Measurements from ENCODE around the gene ACADM. TPM values are rescaled to one million over a fixed set of nuclear protein-coding genes. Genes with fewer than 3 reads are reported as not detected.

ACADM gene
- total and polyA plus RNA-seq, 8 donors, result 9.8 to 33.5 (median 26.2) TPM

DNA sequence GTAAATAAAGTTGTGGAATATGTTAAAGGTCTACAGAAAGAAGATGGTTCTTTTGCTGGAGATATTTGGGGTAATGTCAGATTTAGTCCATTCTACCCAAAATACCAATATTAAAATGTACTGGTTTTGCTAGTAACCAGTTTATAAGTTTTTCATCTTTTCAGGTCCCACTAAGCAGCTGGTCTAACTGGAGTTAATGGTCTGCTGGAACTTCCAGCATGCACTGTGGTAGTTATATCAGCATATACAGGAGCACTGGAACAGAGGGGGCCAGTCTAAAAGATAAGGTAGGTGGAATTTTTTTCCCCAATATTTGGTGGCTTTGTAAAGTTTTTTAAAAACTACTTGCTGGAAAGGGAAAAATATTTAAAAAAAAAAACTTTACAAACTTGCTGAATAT lies 65.5 kb downstream of the ACADM start:
- Histone ChIP-seq H3K4me1 (peaks cover 22 to 40% (median 27%) of the 10 kb centered on the region in 3 donors), H3K27me3 (no peaks in the 10 kb centered on the region), H3K36me3 (peaks cover 0 to 42% (median 25%) of the 10 kb centered on the region in 3 donors), H3K9me3 (no peaks in the 10 kb centered on the region), H3K27ac (no peak overlapping the region), H3K4me3 (no peak overlapping the region)
- intact Hi-C loops (cut with DNase I), result loop anchor here in 1 of 3 donors (10.0 kb wide), 1 partner anchor 65 kb away; the partner anchor contains the start of gene ACADM
- TF ChIP-seq, protein P1, sequence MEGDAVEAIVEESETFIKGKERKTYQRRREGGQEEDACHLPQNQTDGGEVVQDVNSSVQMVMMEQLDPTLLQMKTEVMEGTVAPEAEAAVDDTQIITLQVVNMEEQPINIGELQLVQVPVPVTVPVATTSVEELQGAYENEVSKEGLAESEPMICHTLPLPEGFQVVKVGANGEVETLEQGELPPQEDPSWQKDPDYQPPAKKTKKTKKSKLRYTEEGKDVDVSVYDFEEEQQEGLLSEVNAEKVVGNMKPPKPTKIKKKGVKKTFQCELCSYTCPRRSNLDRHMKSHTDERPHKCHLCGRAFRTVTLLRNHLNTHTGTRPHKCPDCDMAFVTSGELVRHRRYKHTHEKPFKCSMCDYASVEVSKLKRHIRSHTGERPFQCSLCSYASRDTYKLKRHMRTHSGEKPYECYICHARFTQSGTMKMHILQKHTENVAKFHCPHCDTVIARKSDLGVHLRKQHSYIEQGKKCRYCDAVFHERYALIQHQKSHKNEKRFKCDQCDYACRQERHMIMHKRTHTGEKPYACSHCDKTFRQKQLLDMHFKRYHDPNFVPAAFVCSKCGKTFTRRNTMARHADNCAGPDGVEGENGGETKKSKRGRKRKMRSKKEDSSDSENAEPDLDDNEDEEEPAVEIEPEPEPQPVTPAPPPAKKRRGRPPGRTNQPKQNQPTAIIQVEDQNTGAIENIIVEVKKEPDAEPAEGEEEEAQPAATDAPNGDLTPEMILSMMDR (IDR thresholded peaks at IDR 0.05), result no peak
- FAIRE-seq (no peak), DNase-seq (no peak), ATAC-seq (no peak)

DNA sequence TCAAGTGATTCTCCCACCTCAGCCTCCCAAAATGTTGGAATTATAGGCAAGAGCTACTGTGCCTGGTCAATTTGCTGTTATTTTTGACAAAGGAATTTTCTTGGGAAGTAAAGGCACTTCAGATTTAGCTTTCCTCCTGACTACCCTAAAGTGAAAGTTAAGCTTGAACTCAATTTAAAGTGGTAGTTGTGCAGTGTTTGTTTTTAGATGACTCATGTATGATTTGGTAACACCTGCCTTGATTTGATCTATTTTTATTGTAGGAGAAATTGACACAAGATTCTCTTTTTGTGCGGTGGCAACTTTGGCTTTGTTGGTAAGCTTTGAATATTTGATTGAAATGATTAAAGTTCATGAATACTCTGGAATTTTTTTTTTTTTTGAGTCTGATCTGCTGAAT lies 66.5 kb downstream of the ACADM start:
- FAIRE-seq (no peak), ATAC-seq (peak; percentile 38 to 56 (median 46)), DNase-seq (no peak)
- intact Hi-C loops (cut with DNase I), result loop anchor here in 1 of 3 donors (10.0 kb wide), 1 partner anchor 66 kb away; the partner anchor contains the start of gene ACADM
- peak overlapping the region in 2 of 4 donors; percentile 23 to 38 for H3K27ac ChIP-seq
- H3K36me3 ChIP-seq, result peaks cover 0 to 53% (median 32%) of the 10 kb centered on the region in 3 donors
- TF ChIP-seq, protein P1 (IDR thresholded peaks at IDR 0.05), result no peak
- H3K4me3 ChIP-seq, result peak overlapping the region in 2 of 4 donors; percentile 12 to 14
- H3K9me3 ChIP-seq, result no peaks in the 10 kb centered on the region
- no peaks in the 10 kb centered on the region for H3K27me3 ChIP-seq
- peaks cover 22 to 34% (median 27%) of the 10 kb centered on the region in 3 donors for H3K4me1 ChIP-seq
- 14 to 17% methylated on average over 1 of the region's 1 CpG for WGBS, 2 donors

DNA sequence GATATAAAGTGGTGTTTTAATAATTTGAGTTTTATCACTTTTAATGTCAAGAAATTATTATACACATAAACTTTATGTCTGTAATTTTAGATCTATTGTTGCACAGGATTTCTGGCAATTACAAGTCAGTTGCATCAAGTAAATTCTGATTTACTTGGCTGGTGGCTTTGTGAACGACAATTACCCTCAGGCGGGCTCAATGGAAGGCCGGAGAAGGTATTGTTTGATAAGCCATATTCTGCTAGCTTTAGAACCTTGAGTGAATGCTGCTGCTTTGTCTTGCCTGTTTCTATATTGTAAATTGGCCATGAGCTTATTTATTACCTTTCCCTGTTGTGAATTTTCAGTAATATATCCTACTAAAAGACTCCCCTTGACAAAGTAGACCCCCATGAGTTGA lies 67.6 kb downstream of the ACADM start:
- ATAC-seq, result no peak
- Histone ChIP-seq H3K27ac (no peak overlapping the region), H3K9me3 (no peaks in the 10 kb centered on the region), H3K4me3 (no peak overlapping the region), H3K4me1 (peaks cover 22 to 34% (median 27%) of the 10 kb centered on the region in 3 donors), H3K36me3 (peaks cover 0 to 57% (median 32%) of the 10 kb centered on the region in 3 donors), H3K27me3 (no peaks in the 10 kb centered on the region)
- TF ChIP-seq, protein P1 (IDR thresholded peaks at IDR 0.05), result no peak
- no peak for DNase-seq
- intact Hi-C loops (cut with DNase I), result loop anchor here in 1 of 3 donors (10.0 kb wide), 1 partner anchor 67 kb away; the partner anchor contains the start of gene ACADM
- no peak for FAIRE-seq
- 96 to 97% methylated on average over 3 of the region's 3 CpGs for WGBS, 2 donors

DNA sequence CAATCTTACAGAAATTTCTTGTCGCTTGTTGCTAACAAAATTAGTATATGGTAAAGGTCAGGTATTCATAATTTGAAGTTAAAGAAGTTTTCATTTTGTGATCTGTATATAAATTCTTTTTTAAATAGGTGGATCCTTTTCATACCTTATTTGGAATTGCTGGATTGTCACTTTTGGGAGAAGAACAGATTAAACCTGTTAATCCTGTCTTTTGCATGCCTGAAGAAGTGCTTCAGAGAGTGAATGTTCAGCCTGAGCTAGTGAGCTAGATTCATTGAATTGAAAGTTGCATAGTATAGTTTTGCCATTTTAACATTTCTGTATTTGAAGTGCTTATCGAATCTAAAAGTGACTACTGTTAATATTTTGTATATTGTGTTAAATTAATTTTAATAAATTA lies 69.9 kb downstream of the ACADM start:
- TF ChIP-seq, protein P1 (IDR thresholded peaks at IDR 0.05), result no peak
- Histone ChIP-seq H3K9me3 (no peaks in the 10 kb centered on the region), H3K4me3 (no peak overlapping the region), H3K27ac (no peak overlapping the region), H3K36me3 (peaks cover 0 to 57% (median 32%) of the 10 kb centered on the region in 3 donors), H3K4me1 (peaks cover 5 to 18% (median 12%) of the 10 kb centered on the region in 3 donors), H3K27me3 (no peaks in the 10 kb centered on the region)
- whole genome bisulfite sequencing, 2 donors, result 93 to 96% methylated on average over 2 of the region's 2 CpGs
- intact Hi-C loops (cut with DNase I), result loop anchor here in 1 of 3 donors (10.0 kb wide), 1 partner anchor 70 kb away; the partner anchor contains the start of gene ACADM
- FAIRE-seq (no peak), ATAC-seq (no peak), DNase-seq (no peak)

DNA sequence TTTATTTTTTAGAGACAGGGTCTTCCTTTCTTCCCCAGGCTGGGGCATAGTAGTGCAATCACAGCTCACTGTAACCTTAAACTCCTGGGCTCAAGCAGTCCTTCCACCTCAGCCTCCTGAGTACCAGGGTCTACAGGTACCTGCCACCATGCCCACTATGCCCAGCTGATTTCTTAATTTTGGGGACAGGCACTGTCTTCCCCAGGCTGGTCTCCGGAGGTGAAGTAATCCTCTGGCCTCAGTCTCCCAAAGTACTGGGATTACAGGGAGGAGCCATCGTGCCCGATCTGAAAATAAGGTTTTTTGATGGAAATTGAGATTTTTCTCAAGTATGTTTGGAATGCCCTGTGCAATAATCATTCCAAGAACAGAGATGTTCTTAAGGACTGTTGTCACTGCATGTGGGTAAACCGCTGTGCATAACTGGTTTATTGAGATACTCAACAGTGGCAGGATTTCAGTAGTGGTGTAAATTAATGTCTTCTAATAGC lies 71.2 kb downstream of the ACADM start:
- TF ChIP-seq, protein P1 (IDR thresholded peaks at IDR 0.05), result no peak
- Histone ChIP-seq H3K4me1 (peaks cover 2 to 5% (median 4%) of the 10 kb centered on the region in 3 donors), H3K27ac (no peak overlapping the region), H3K36me3 (peaks cover 0 to 49% (median 32%) of the 10 kb centered on the region in 3 donors), H3K9me3 (no peaks in the 10 kb centered on the region), H3K27me3 (no peaks in the 10 kb centered on the region), H3K4me3 (no peak overlapping the region)
- FAIRE-seq (no peak), ATAC-seq (no peak), DNase-seq (no peak)
- 97 to 98% methylated on average over 4 of the region's 4 CpGs for WGBS, 2 donors
- intact Hi-C loops (cut with DNase I), result loop anchor here in 1 of 3 donors (10.0 kb wide), 1 partner anchor 71 kb away; the partner anchor contains the start of gene ACADM
